HepG2 (cell line): ENCODE measurements around the gene FOLR2.

Experiments
- CTCF ChIP-seq: sonication (generic); formaldehyde crosslinking; IDR thresholded peaks from 2 replicates; pipeline ENCODE4 v1.5.0; 2020; ENCODE audit warnings: mild to moderate bottlenecking, missing genetic modification reagents, moderate library complexity
- KDM5A ChIP-seq: fragments of 200-600 bp; sonication (generic); IDR thresholded peaks from 2 replicates; pipeline ENCODE4 v1.7.0; 2018; ENCODE audit warnings: antibody characterized with exemption, mild to moderate bottlenecking, low read length, borderline replicate concordance
- KLF16 ChIP-seq, 2 experiments: sonication (generic) in 1 of 2; formaldehyde crosslinking in 1 of 2; IDR thresholded peaks; 2 replicates each; pipeline versions ENCODE4 v1.6.1 to v1.8.0; 2016 to 2023; ENCODE audit warnings: missing genetic modification reagents in 2 of 2, missing compliant biosample characterization in 1 of 2
- TFE3 ChIP-seq: IDR thresholded peaks from 2 replicates; pipeline ENCODE4 v1.6.1; 2016
- ZFP36 ChIP-seq: fragments of 150-350 bp; IDR thresholded peaks from 2 replicates; pipeline ENCODE4 v1.6.1; 2018; ENCODE audit warnings: borderline replicate concordance, low read length, low read depth; ENCODE audit not compliant: partially characterized antibody

DNA sequence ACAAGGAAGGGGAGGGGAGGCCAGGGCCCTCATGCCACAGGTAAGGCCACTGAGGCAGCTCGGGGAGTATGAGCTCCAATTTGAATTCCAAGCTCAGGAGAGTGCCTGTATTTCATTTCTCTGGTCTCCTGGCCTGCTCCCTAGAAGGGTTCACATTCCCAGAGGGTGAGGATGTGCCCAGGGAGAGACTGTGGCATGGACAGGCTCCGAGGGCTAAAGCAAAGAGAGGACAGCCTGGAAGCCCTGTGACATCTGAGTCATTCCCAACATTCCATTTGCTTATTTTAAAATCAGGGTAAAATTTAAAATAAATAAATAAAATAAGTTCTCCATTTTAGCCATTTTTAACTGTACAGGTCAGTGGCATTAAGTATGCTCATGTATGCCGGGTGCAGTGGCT lies 43.3 kb upstream of the FOLR2 start:
- TF ChIP-seq ZFP36 (no peak), CTCF (CRISPR knock-in tag) (no peak), TFE3 (CRISPR knock-in tag) (no peak), KDM5A (no peak), KLF16 (CRISPR knock-in tag; IDR thresholded peaks at IDR 0.05) (no peak)
